ENCODE measurements around the gene GET4. TPM values are rescaled to one million over a fixed set of nuclear protein-coding genes. Genes with fewer than 3 reads are reported as not detected.
A peak's percentile ranks its signal among the peaks of the same experiment; 100 is the strongest.

GET4 gene
- total and polyA plus RNA-seq, 2 of the 8 experiments (the other 6 are each of a cell fraction or from before 2014, with no cell fraction given), result 56.7 to 74.1 TPM

- 85% methylated on average over 15 of the region's 15 CpGs; no CpG with 5 or more reads in 1 of the 2 experiments for WGBS, 2 experiments (ENCODE audit: extremely low coverage in 1 of 2, insufficient coverage in 1 of 2, insufficient read length in 1 of 2, insufficient replicate concordance in 2 of 2, low coverage in 1 of 2, low lambda C conversion rate in 2 of 2, missing lambda C conversion rate in 1 of 2)
- H3K23me2 ChIP-seq (ENCODE audit: low read depth, low read length), result peaks cover 2% of the 10 kb centered on the region; the same call in 1 of the 2 replicates
- H3K79me2 ChIP-seq (ENCODE audit: control insufficient read depth in 1 of 2, insufficient read depth in 2 of 2, low read length in 2 of 2), result peaks cover 10 to 57% of the 10 kb centered on the region in 2 experiments
- TF ChIP-seq FOSL1 (IDR thresholded peaks at IDR 0.05; ENCODE audit: insufficient read depth, low read depth, low read length) (no peak), RBBP5 (IDR thresholded peaks at IDR 0.05; ENCODE audit: borderline replicate concordance, low read depth, low read length) (no peak), SIX5 (IDR thresholded peaks at IDR 0.05; ENCODE audit: low read depth, low read length) (no peak), EP300 (IDR thresholded peaks at IDR 0.05; ENCODE audit: borderline replicate concordance in 1 of 2, low read depth in 2 of 2, low read length in 2 of 2) (no peak), POLR2AphosphoS5 (IDR thresholded peaks at IDR 0.05; ENCODE audit: low read depth, low read length) (no peak), CBX8 (IDR thresholded peaks at IDR 0.05; ENCODE audit: borderline replicate concordance, low read depth, low read length) (no peak), POU5F1 (IDR thresholded peaks at IDR 0.05; ENCODE audit: low read depth, low read length) (no peak), KDM5A (IDR thresholded peaks at IDR 0.05; ENCODE audit: low read length) (no peak), PHF8 (conservative IDR thresholded peaks at IDR 0.05; ENCODE audit: low read depth, low read length) (no peak), RNF2 (IDR thresholded peaks at IDR 0.05; ENCODE audit: borderline replicate concordance, low read depth, low read length, missing control alignments, poor library complexity, severe bottlenecking) (no peak)
- TF ChIP-seq, protein P1, sequence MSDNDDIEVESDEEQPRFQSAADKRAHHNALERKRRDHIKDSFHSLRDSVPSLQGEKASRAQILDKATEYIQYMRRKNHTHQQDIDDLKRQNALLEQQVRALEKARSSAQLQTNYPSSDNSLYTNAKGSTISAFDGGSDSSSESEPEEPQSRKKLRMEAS (IDR thresholded peaks at IDR 0.05), result no peak
These were observed 12.7 kb downstream of the GET4 start for GRCh38 chr7:889025-889390.

More at GRCh38 chr7:889025-889390, 12.7 kb downstream of the GET4 start:
- no peak overlapping the region for H3K14ac ChIP-seq (ENCODE audit: insufficient read length)
- H2AFZ ChIP-seq (ENCODE audit: low read length), result no peak overlapping the region
- peaks cover 47% of the 10 kb centered on the region for H3K79me1 ChIP-seq (ENCODE audit: low read depth, low read length)
- no peak overlapping the region for H4K5ac ChIP-seq (ENCODE audit: insufficient read length, low read depth, low read length)
- CTCF ChIA-PET (ENCODE audit: partially characterized antibody), result no interaction called here
- H3K4me2 ChIP-seq (ENCODE audit: insufficient read depth in 1 of 2, low read depth in 2 of 2, low read length in 2 of 2), result peak overlapping the region in 1 of 2 experiments; percentile 47; a peak in 2 of 4 replicates
- no peak overlapping the region for H3K27ac ChIP-seq (ENCODE audit: low read depth, low read length)
- no peak overlapping the region for H2BK12ac ChIP-seq (ENCODE audit: low read depth, low read length)
- 0 out of 2 replicates have a peak overlapping the region, but pooled peaks have one; percentile 39 for H2AK5ac ChIP-seq (ENCODE audit: low read depth, low read length)
- peak overlapping the region; percentile 68 for H4K8ac ChIP-seq (ENCODE audit: extremely low read depth, insufficient read depth, low read length)
- H4K91ac ChIP-seq (replicated peaks; ENCODE audit: insufficient read length, low read length), result no peak overlapping the region
- H3K9me3 ChIP-seq (ENCODE audit: insufficient read depth in 2 of 2, low read depth in 1 of 2, low read length in 1 of 2), result no peaks in the 10 kb centered on the region
- H4K20me1 ChIP-seq (replicated peaks in 1 of 2; ENCODE audit: control insufficient read depth in 1 of 2, insufficient read depth in 2 of 2, low read length in 2 of 2), result peaks cover 33 to 45% of the 10 kb centered on the region in 2 experiments
- H3K23ac ChIP-seq (ENCODE audit: insufficient read length), result no peak overlapping the region
- H3K4me1 ChIP-seq (replicated peaks in 1 of 4; ENCODE audit: control insufficient read depth in 3 of 4, insufficient read depth in 4 of 4, low read length in 3 of 4), result peaks cover 0 to 12% (median 1%) of the 10 kb centered on the region in 4 experiments; a peak in 2 of 7 replicates
- H3K27me3 ChIP-seq (replicated peaks in 1 of 4; ENCODE audit: control insufficient read depth in 3 of 4, extremely low read depth in 1 of 4, insufficient read depth in 3 of 4, low read length in 3 of 4), result no peaks in the 10 kb centered on the region
- no peak overlapping the region for H2BK20ac ChIP-seq (ENCODE audit: low read length)
- no peak overlapping the region; the same call in none of the 2 replicates for H2BK5ac ChIP-seq (ENCODE audit: low read depth, low read length)
- POLR2A ChIA-PET (ENCODE audit: partially characterized antibody), result no interaction called here
- H3K4ac ChIP-seq (replicated peaks; ENCODE audit: insufficient read length, low read depth, low read length), result no peak overlapping the region
- H3K9ac ChIP-seq (replicated peaks in 1 of 4; ENCODE audit: extremely low read depth in 1 of 4, low read depth in 3 of 4, low read length in 3 of 4), result no peak overlapping the region
- no peak overlapping the region; the same call in 1 of the 2 replicates for H3K18ac ChIP-seq (ENCODE audit: extremely low read depth, low read length)
- H3K4me3 ChIP-seq (ENCODE audit: extremely low read depth in 1 of 4, insufficient read depth in 2 of 4, low read depth in 3 of 4, low read length in 4 of 4), result peak overlapping the region in 1 of 4 experiments; percentile 23; a peak in 2 of 8 replicates
- H3K56ac ChIP-seq (replicated peaks; ENCODE audit: insufficient read length, low read depth, low read length), result no peak overlapping the region
- FAIRE-seq, result no peak
- no peak overlapping the region for H2BK120ac ChIP-seq (replicated peaks; ENCODE audit: low read depth, low read length)
- H3K36me3 ChIP-seq (ENCODE audit: control insufficient read depth in 2 of 4, insufficient read depth in 4 of 4, low read length in 3 of 4), result peaks cover 20 to 55% (median 41%) of the 10 kb centered on the region in 4 experiments
- no peak for DNase-seq (ENCODE audit: low read depth in 1 of 2, low spot score in 2 of 2)
- no peak overlapping the region for H2BK15ac ChIP-seq (ENCODE audit: low read length)

Measured in H1 (cell line).